Spleen (tissue), 11 donors: ENCODE measurements around the gene IGF1R. TPM values are rescaled to one million over a fixed set of nuclear protein-coding genes. Genes with fewer than 3 reads are reported as not detected.

Source experiments
- DNase-seq: peaks from one replicate; pipeline ENCODE4 v3.0.0-alpha.2; 2020
- H3K27ac ChIP-seq, 8 donors: fragments of 200-600 bp; sonication (generic) in 7 of 8; 1 replicate in 4 of 8; 2 replicates in 4 of 8; pipeline versions ENCODE4 v1.5.0 to v1.8.0; 2016 to 2021; ENCODE audit warnings: inconsistent platforms in 4 of 8, mild to moderate bottlenecking in 4 of 8, moderate library complexity in 1 of 8
- H3K27me3 ChIP-seq, 7 donors: fragments of 200-600 bp; sonication (generic) in 6 of 7; replicated peaks in 1 of 7; 1 replicate in 4 of 7; 2 replicates in 3 of 7; pipeline versions ENCODE4 v1.5.0 to v1.8.0; 2016 to 2021; ENCODE audit warnings: inconsistent platforms in 3 of 7, mild to moderate bottlenecking in 1 of 7
- H3K36me3 ChIP-seq, 6 donors: fragments of 200-600 bp; sonication (generic) in 5 of 6; 1 replicate in 4 of 6; 2 replicates in 2 of 6; pipeline versions ENCODE4 v1.5.0 to v1.8.0; 2016 to 2021; ENCODE audit warnings: inconsistent platforms in 2 of 6
- H3K4me1 ChIP-seq, 6 donors: fragments of 200-600 bp; sonication (generic) in 5 of 6; 1 replicate in 3 of 6; 2 replicates in 3 of 6; pipeline versions ENCODE4 v1.5.0 to v1.8.0; 2016 to 2021; ENCODE audit warnings: inconsistent platforms in 3 of 6
- H3K4me3 ChIP-seq, 8 donors: fragments of 200-600 bp; sonication (generic) in 7 of 8; 1 replicate in 4 of 8; 2 replicates in 4 of 8; pipeline versions ENCODE4 v1.5.0 to v1.8.0; 2016 to 2021; ENCODE audit warnings: inconsistent platforms in 4 of 8, mild to moderate bottlenecking in 4 of 8, moderate library complexity in 2 of 8
- H3K9me3 ChIP-seq, 8 donors: fragments of 200-600 bp; sonication (generic) in 7 of 8; 1 replicate in 4 of 8; 2 replicates in 4 of 8; pipeline versions ENCODE4 v1.5.0 to v1.8.0; 2016 to 2021; ENCODE audit warnings: inconsistent platforms in 4 of 8
- POLR2A ChIP-seq, 3 donors: fragments of 450-650 bp; IDR thresholded peaks; one replicate each; pipeline ENCODE4 v1.5.1; 2017; ENCODE audit warnings: antibody characterized with exemption in 3 of 3, mild to moderate bottlenecking in 1 of 3
- POLR2AphosphoS5 ChIP-seq, 3 donors: sonication (generic); formaldehyde crosslinking; IDR thresholded peaks; one replicate each; pipeline ENCODE4 v1.5.1; 2017; ENCODE audit warnings: antibody characterized with exemption in 3 of 3
- WGBS, 5 donors: extraction: QIAGEN DNeasy Blood & Tissue Kit in 3 of 5; methylation state at CpG; one replicate each; pipeline versions ENCODE4 v1.1.5 to v1.1.7; 2013 to 2018; 5-methylcytosine and 5-hydroxymethylcytosine counted together
- intact Hi-C: fragments of 100-400 bp; cut with DNase I; formaldehyde crosslinking; loops from one replicate; pipeline ENCODE4 v1.15.0; 2023; ENCODE audit warnings: low total_unique reads
- polyA plus RNA-seq, 3 donors: library from polyadenylated mRNA; stranded (reverse); fragments of 200-250 nt; gene quantifications; one replicate each; pipeline ENCODE4 v1.2.1, GENCODE V29; 2013
- total RNA-seq, 7 donors: library from RNA; depleted of rRNA in 3 of 7; stranded (reverse); fragments of >200 nt in 3 of 7; fragmentation: NEBNext Ultra II Directional in 4 of 7; extraction: Animal tissue kit (Norgen Biotek cat#: 25700) in 4 of 7; gene quantifications; one replicate each; pipeline versions ENCODE4 v1.1.0 to v1.2.1, GENCODE V29; 2016 to 2021
- TF ChIP-seq, protein P1 (sequence below), 11 experiments: fragments of 200-600 bp in 7 of 11; fragments of 450-650 bp in 4 of 11; sonication (generic) in 4 of 11; IDR thresholded peaks in 8 of 11; conservative IDR thresholded peaks in 3 of 11; 1 replicate in 7 of 11; 2 replicates in 4 of 11; pipeline versions ENCODE4 v1.4.0 to v1.8.0; 2016 to 2021; ENCODE audit warnings: antibody characterized with exemption in 11 of 11, inconsistent platforms in 4 of 11, mild to moderate bottlenecking in 1 of 11
- donor health status: healthy with polysubstance abuse.
- donor health status: DM: no; HTN: no; CAD: no; lungs with moderate emphysema.
- donor health status: DM: no; HTN: no; CAD: no.
- donor health status: Bipolar disorder and iron deficiency.
- donor health status: healthy.
- donor health status: DM: no; HTN: no; CAD: no.
- donor health status: DM: yes; HTN: yes; CAD: no.

The IGF1R gene
- total and polyA plus RNA-seq, 10 donors: 1.1 to 104 (median 53.1) TPM

DNA sequence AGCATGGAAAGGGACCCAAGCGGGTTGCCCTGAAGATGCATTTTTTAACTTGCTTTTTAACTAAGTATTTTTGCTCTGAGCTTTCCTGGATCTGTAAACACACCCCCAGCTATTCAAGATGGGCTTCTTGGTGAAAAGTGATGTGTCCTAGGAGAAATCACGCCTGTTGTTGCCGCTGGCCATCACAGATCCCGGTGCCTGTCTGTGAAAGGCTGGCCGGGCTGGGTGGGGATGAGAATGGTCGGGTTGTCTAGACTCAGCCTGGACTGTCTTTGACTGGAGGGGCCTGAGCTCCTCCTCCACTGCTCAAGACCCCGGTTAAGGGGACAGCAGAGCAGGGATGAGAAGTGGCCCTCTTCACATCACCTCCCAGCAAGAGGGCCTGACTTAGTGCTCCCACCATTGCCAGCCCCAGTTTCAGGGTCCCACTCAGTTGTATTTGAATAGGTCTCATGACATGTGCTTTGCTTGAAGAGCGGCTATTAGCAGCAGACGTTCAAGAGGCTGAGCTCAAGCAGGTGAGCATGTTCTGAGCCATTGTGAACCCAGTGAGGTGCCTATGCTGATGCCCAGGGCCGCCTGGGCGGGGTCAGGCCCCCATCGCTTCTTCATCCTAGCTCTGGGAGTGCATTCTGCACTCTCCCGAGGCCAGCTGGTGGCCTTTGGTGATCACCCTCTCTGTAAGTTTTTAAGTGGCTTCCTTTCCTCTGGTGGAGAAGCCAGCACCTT is 79.9 kb downstream of the IGF1R start:
- intact Hi-C loops: no loop called here
- no peaks in the 10 kb centered on the region for H3K27me3 ChIP-seq
- no peaks in the 10 kb centered on the region for H3K36me3 ChIP-seq
- peak overlapping the region in 5 of 8 donors; percentile 14 to 61 (median 42) for H3K27ac ChIP-seq
- TF ChIP-seq POLR2AphosphoS5 (IDR thresholded peaks at IDR 0.05) (no peak), POLR2A (IDR thresholded peaks at IDR 0.05) (no peak)
- TF ChIP-seq, protein P1, sequence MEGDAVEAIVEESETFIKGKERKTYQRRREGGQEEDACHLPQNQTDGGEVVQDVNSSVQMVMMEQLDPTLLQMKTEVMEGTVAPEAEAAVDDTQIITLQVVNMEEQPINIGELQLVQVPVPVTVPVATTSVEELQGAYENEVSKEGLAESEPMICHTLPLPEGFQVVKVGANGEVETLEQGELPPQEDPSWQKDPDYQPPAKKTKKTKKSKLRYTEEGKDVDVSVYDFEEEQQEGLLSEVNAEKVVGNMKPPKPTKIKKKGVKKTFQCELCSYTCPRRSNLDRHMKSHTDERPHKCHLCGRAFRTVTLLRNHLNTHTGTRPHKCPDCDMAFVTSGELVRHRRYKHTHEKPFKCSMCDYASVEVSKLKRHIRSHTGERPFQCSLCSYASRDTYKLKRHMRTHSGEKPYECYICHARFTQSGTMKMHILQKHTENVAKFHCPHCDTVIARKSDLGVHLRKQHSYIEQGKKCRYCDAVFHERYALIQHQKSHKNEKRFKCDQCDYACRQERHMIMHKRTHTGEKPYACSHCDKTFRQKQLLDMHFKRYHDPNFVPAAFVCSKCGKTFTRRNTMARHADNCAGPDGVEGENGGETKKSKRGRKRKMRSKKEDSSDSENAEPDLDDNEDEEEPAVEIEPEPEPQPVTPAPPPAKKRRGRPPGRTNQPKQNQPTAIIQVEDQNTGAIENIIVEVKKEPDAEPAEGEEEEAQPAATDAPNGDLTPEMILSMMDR (IDR thresholded peaks at IDR 0.05 in 8 of 11, conservative IDR thresholded peaks at IDR 0.05 in 3 of 11): no peak
- 83 to 92% (median 90%) methylated on average over 11 to 13 of the region's 13 CpGs for WGBS, 5 donors
- H3K9me3 ChIP-seq: no peaks in the 10 kb centered on the region
- DNase-seq: no peak
- peaks cover 0 to 57% (median 18%) of the 10 kb centered on the region in 6 donors for H3K4me1 ChIP-seq
- H3K4me3 ChIP-seq: no peak overlapping the region

DNA sequence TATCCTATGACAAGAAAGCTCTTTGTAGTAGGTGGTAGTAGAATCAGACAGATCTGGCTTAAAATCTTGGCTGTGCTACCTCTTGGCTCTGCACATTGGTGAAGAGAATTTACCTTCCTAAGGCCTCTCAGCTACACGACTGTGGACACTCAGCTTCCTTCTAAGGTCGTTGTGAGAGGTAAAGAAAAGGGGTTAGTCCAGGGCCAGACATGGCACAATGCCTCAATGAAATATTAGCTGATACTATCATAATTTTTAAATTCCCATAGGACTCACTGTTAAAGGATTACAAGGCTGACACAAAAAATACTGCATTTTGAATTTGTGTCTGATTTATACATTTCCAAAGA is 80.4 kb downstream of the IGF1R start:
- intact Hi-C loops: no loop called here
- Histone ChIP-seq H3K27me3 (no peaks in the 10 kb centered on the region), H3K9me3 (no peaks in the 10 kb centered on the region), H3K4me1 (peaks cover 0 to 56% (median 19%) of the 10 kb centered on the region in 6 donors), H3K27ac (peak overlapping the region in 3 of 8 donors; percentile 14 to 29 (median 28)), H3K36me3 (no peaks in the 10 kb centered on the region), H3K4me3 (no peak overlapping the region)
- DNase-seq: no peak
- TF ChIP-seq POLR2AphosphoS5 (IDR thresholded peaks at IDR 0.05) (no peak), POLR2A (IDR thresholded peaks at IDR 0.05) (no peak)
- TF ChIP-seq, protein P1 (IDR thresholded peaks at IDR 0.05 in 8 of 11, conservative IDR thresholded peaks at IDR 0.05 in 3 of 11): no peak
- WGBS, 5 donors: 39 to 76% (median 53%) methylated on average over 2 of the region's 2 CpGs

DNA sequence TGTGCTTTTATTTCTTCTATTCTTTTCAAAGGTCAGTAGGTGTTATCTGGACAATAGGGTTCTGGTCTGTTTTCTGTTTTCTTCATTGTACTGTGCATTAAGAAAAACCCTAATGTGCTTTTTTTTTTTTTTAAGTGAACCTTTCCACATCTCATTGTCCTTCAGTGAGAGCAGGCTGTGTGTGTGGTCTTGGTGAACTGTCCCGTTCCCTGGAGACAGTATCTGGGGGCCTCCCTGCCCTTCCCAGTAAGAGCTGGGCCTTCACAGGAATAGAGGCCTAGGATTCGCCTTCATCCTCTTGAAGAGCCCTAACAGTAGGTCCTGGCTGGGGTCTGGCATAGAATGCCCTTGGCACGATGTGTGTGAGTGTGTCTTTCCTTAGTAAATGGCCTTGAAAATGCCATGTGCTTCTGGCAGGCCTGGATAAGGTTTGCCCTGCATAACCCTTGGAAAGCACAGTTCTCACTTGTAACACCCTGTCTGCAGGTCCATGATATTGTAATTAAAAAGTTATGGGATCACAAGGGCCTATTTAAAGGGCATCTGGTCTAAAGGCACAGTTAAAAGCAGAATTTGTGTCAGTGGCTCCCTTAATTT is 81.2 kb downstream of the IGF1R start:
- H3K4me1 ChIP-seq: peaks cover 4 to 64% (median 23%) of the 10 kb centered on the region in 6 donors
- no peaks in the 10 kb centered on the region for H3K27me3 ChIP-seq
- peak overlapping the region in 3 of 8 donors; percentile 27 to 29 (median 28) for H3K27ac ChIP-seq
- DNase-seq: no peak
- TF ChIP-seq, protein P1 (IDR thresholded peaks at IDR 0.05 in 8 of 11, conservative IDR thresholded peaks at IDR 0.05 in 3 of 11): no peak
- peak in 1 of 3 donors; percentile 32 for TF ChIP-seq POLR2AphosphoS5 (IDR thresholded peaks at IDR 0.05)
- no peak overlapping the region for H3K4me3 ChIP-seq
- H3K36me3 ChIP-seq: no peaks in the 10 kb centered on the region
- intact Hi-C loops: no loop called here
- H3K9me3 ChIP-seq: no peaks in the 10 kb centered on the region
- WGBS, 5 donors: 65 to 84% (median 76%) methylated on average over 2 to 3 of the region's 3 CpGs
